Testis (tissue), 3 donors: Measurements from ENCODE around the gene STX4. TPM values are rescaled to one million over a fixed set of nuclear protein-coding genes. Genes with fewer than 3 reads are reported as not detected.
A peak's percentile ranks its signal among the peaks of the same experiment; 100 is the strongest.

Experiments used
- DNase-seq: peaks from one replicate; pipeline ENCODE4 v3.0.0-alpha.2; 2019
- H3K27ac ChIP-seq, 2 donors: fragments of 200-600 bp; sonication (generic); one replicate each; pipeline ENCODE4 v1.5.1; 2019
- H3K27me3 ChIP-seq: fragments of 200-600 bp; sonication (generic); one replicate; pipeline ENCODE4 v1.5.1; 2019
- H3K36me3 ChIP-seq: fragments of 200-600 bp; sonication (generic); one replicate; pipeline ENCODE4 v1.5.1; 2017; ENCODE audit warnings: low read depth; ENCODE audit errors: missing control alignments
- H3K4me1 ChIP-seq: fragments of 200-600 bp; sonication (generic); one replicate; pipeline ENCODE4 v1.5.1; 2019
- H3K4me3 ChIP-seq, 2 donors: fragments of 200-600 bp; sonication (generic); one replicate each; pipeline ENCODE4 v1.5.1; 2017 to 2019
- H3K9me3 ChIP-seq: fragments of 200-600 bp; sonication (generic); one replicate; pipeline ENCODE4 v1.5.1; 2017
- CTCF ChIP-seq, 3 experiments: fragments of 450-650 bp in 2 of 3; fragments of 200-600 bp in 1 of 3; sonication (generic) in 1 of 3; IDR thresholded peaks; one replicate each; pipeline ENCODE4 v1.5.1; 2016 to 2019; ENCODE audit warnings: antibody characterized with exemption in 3 of 3, mild to moderate bottlenecking in 2 of 3, moderate library complexity in 1 of 3
- POLR2A ChIP-seq: fragments of 450-650 bp; IDR thresholded peaks from one replicate; pipeline ENCODE4 v1.6.1; 2017; ENCODE audit warnings: antibody characterized with exemption, mild to moderate bottlenecking, moderate library complexity
- WGBS, 2 donors: methylation state at CpG; one replicate each; pipeline ENCODE4 v1.1.5; 2018; 5-methylcytosine and 5-hydroxymethylcytosine counted together
- intact Hi-C: fragments of 100-400 bp; cut with DNase I; formaldehyde crosslinking; loops from one replicate; pipeline ENCODE4 v1.15.1; 2023; ENCODE audit warnings: low total_unique reads
- polyA plus RNA-seq: library from polyadenylated mRNA; stranded (reverse); fragments of 350-450 nt; fragmentation: Illumina TruSeq; extraction: RNeasy Lipid Tissue Mini Kit (QIAGEN cat#74804); gene quantifications from one replicate; pipeline ENCODE4 v1.2.3, GENCODE V29; 2014; ENCODE audit warnings: low read depth, low replicate concordance; ENCODE audit not compliant: insufficient read depth
- total RNA-seq, 2 donors: library from RNA; depleted of rRNA; stranded (reverse); fragments of >200 nt; gene quantifications; one replicate each; pipeline ENCODE4 v1.2.3, GENCODE V29; 2016

STX4 gene
- total and polyA plus RNA-seq, 3 donors from 2014 or later: 37.1 to 56.9 (median 50.9) TPM

DNA sequence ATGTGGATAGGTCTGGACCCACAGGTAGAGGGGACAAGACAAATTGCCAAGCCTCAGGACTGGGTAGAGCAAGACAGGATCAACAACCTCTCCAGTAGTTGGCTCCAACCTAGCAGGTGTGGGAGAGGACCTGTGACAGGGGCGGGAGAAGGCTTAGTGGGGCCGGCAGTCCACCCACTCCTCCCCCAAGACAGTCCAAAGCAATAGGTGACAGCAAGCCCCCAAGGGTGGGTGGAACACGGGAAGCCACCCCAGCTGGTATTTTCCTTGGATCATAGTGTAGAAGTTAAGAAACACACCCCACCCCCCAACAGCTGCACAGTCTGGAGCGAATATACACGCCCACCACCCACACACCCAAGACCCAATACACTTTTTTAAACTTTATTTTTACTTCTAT lies 4.1 kb upstream of the STX4 start:
- Histone ChIP-seq H3K4me1 (peaks cover 8% of the 10 kb centered on the region), H3K27ac (no peak overlapping the region), H3K4me3 (no peak overlapping the region), H3K27me3 (no peaks in the 10 kb centered on the region), H3K9me3 (no peaks in the 10 kb centered on the region), H3K36me3 (no peaks in the 10 kb centered on the region)
- no peak for DNase-seq
- TF ChIP-seq POLR2A (no peak), CTCF (IDR thresholded peaks at IDR 0.05) (no peak)
- WGBS, 2 donors: 83 to 87% methylated on average over 5 of the region's 5 CpGs
- intact Hi-C loops: no loop called here

- WGBS, 2 donors: 67 to 79% methylated on average over 4 of the region's 4 CpGs
- Histone ChIP-seq H3K9me3 (no peaks in the 10 kb centered on the region), H3K4me3 (no peak overlapping the region), H3K4me1 (peaks cover 8% of the 10 kb centered on the region), H3K27ac (no peak overlapping the region), H3K36me3 (no peaks in the 10 kb centered on the region), H3K27me3 (no peaks in the 10 kb centered on the region)
- intact Hi-C loops: loop anchor here (10.0 kb wide), 1 partner anchor 46 kb away; the partner anchor contains the start of gene HSD3B7
- no peak for TF ChIP-seq POLR2A
- TF ChIP-seq CTCF (IDR thresholded peaks at IDR 0.05): no peak
- no peak for DNase-seq
Measured at GRCh38 chr16:31031276-31031675, 2.1 kb upstream of the STX4 start.

DNA sequence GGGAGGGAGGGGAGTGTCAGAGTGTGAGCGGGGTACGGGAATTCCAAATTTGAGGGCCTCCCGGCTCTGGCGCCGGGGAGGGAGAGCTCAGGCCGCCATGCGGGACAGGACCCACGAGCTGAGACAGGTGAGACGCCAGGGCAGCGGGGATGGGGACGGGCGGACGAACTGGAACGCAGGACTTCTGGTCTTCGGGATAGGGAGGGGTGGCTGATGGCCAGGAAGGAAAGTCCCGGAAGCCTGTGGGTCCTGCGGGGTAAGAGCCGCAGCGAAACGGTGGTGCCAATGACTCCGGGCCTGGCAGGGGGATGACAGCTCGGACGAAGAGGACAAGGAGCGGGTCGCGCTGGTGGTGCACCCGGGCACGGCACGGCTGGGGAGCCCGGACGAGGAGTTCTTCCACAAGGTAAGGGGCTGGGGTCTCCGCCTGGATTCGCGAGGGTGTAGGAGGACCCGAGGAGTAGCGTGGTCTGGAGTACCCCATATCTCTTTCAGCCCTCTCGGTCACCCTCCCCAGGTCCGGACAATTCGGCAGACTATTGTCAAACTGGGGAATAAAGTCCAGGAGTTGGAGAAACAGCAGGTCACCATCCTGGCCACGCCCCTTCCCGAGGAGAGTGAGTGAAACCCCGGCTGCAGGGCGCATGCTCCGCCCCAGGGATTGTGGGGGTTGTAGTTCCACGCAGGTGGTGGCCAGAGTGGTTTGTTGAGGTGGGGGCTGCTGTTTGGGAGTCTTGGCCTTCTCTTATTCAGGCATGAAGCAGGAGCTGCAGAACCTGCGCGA lies 543 bp downstream of the STX4 start:
- peak; percentile 96 for DNase-seq
- intact Hi-C loops: loop anchor here (10.0 kb wide), 1 partner anchor 49 kb away; the partner anchor contains the start of gene HSD3B7
- WGBS, 2 donors: 1 to 2% methylated on average over 9 to 47 of the region's 47 CpGs

DNA sequence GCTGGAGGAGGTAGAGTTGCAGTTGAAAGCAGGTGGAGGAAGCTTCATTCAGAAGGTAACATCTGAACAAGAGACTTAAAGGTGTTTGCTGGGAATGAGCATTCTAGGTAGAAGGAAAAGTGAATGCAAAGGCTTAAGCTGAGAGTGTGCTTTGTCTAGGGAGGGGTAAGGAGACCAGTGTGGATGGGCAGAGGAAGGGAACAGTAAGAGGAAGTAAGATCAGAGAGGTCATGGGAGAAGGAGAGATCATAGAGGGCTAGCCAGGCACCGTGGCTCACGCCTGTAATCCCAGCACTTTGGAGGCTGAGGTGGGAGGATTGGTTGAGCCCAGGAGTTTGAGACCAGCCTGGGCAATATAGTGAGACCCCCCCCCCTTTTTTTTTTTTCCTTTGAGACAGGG lies 3.3 kb downstream of the STX4 start:
- Histone ChIP-seq H3K27me3 (no peaks in the 10 kb centered on the region), H3K9me3 (no peaks in the 10 kb centered on the region), H3K4me1 (peaks cover 8% of the 10 kb centered on the region), H3K27ac (no peak overlapping the region), H3K4me3 (no peak overlapping the region), H3K36me3 (no peaks in the 10 kb centered on the region)
- 66 to 81% methylated on average over 2 of the region's 2 CpGs for WGBS, 2 donors
- TF ChIP-seq POLR2A (no peak), CTCF (IDR thresholded peaks at IDR 0.05) (no peak)
- no peak for DNase-seq
- intact Hi-C loops: loop anchor here (10.0 kb wide), 1 partner anchor 52 kb away; the partner anchor contains the start of gene HSD3B7

More for the DNA sequence above, 543 bp downstream of the STX4 start:
- Histone ChIP-seq H3K4me1 (peaks cover 8% of the 10 kb centered on the region), H3K9me3 (no peaks in the 10 kb centered on the region), H3K36me3 (no peaks in the 10 kb centered on the region), H3K27me3 (no peaks in the 10 kb centered on the region), H3K4me3 (peak overlapping the region; percentile 85 to 90), H3K27ac (peak overlapping the region; percentile 91 to 94)
- TF ChIP-seq CTCF (IDR thresholded peaks at IDR 0.05) (no peak), POLR2A (no peak)
